Epithelial cell of esophagus (primary cell): ENCODE measurements around the gene STAT5A.

Experiments
- DNase-seq: peaks from one replicate; pipeline ENCODE4 v3.0.0; 2010; ENCODE audit warnings: low read depth
- H3K4me3 ChIP-seq: 2 replicates; pipeline ENCODE4 v1.5.1; 2011; ENCODE audit warnings: mild to moderate bottlenecking, low read length, control low read depth
- TF ChIP-seq, protein P1 (sequence below): IDR thresholded peaks from 2 replicates; pipeline ENCODE4 v1.5.1; 2011; ENCODE audit warnings: low read depth, mild to moderate bottlenecking, low read length, control low read depth, inconsistent platforms; ENCODE audit not compliant: insufficient read depth; ENCODE audit errors: missing control alignments

The STAT5A gene

DNA sequence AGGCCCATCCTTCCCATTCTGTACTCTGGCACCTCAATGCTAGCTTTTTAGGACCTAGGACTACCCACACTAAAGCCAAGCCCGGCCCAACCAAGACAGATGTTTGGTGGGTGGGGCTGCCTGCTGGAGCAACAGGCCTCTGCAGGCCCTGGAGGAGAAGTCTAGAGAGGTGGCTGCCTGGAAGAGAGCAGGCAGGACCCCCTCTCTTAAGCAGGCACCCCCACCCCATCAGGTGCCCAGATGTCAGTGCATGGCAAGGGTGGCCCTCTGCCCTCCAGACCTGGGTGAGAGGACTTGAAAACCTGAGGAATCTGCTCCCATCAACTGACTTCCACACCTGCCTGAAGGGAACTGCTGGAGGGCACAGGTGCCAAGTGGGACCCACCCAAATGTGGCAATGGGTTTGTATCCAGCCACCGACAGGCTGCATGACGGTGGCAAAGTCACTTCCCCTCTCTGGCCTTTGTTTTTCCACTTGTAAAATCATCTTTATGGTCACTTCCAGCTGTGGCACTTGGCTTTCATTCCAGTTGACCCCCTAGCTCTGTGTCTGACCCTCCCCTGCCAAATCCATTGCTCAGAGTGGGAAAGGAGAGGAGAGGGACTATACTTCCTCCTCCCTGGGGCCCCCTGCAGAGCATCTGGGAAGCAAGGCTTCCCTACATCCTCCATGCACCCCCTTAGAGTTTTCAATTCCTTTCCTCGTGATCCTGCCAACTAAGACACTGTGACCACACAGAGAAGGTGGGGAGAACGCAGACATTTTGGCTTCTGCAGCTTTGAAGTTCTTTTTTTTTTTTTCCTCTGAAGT lies 1.7 kb upstream of the STAT5A start:
- TF ChIP-seq, protein P1, sequence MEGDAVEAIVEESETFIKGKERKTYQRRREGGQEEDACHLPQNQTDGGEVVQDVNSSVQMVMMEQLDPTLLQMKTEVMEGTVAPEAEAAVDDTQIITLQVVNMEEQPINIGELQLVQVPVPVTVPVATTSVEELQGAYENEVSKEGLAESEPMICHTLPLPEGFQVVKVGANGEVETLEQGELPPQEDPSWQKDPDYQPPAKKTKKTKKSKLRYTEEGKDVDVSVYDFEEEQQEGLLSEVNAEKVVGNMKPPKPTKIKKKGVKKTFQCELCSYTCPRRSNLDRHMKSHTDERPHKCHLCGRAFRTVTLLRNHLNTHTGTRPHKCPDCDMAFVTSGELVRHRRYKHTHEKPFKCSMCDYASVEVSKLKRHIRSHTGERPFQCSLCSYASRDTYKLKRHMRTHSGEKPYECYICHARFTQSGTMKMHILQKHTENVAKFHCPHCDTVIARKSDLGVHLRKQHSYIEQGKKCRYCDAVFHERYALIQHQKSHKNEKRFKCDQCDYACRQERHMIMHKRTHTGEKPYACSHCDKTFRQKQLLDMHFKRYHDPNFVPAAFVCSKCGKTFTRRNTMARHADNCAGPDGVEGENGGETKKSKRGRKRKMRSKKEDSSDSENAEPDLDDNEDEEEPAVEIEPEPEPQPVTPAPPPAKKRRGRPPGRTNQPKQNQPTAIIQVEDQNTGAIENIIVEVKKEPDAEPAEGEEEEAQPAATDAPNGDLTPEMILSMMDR, result no peak
- no peak overlapping the region for H3K4me3 ChIP-seq
- peak; percentile 36 for DNase-seq

DNA sequence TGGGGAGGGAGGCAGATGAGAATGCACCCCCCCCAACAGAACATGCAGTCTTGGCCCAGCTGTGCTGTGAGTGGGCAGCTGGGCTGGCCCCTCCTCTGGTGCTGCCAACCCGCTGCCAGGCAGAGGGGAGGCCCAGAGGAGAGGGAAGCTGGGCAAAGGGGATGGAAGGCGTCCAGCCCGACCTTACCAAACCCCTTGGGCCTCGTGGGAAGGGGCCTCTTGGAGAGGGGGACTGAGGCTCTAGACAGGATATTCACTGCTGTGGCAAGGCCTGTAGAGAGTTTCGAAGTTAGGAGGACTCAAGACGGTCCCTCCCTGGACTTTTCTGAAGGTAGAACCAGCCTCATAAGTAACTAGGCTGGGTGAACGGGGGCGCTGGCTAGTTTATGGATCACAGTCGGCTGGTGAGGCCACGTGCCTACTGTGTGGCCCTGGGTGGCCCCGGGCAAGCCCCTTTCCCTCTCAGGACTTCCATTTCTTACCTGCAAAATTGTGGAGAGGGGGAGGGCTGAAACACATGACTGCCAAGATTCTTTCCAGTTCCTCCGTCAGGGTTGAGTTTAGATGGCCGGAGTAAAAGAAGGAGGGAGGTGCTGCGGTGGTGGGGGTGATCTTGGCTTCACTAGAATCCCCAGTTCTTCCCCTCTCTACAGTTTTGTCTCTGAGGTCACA lies 857 bp upstream of the STAT5A start:
- DNase-seq, result no peak
- TF ChIP-seq, protein P1, result no peak
- H3K4me3 ChIP-seq, result peak overlapping the region; percentile 31

DNA sequence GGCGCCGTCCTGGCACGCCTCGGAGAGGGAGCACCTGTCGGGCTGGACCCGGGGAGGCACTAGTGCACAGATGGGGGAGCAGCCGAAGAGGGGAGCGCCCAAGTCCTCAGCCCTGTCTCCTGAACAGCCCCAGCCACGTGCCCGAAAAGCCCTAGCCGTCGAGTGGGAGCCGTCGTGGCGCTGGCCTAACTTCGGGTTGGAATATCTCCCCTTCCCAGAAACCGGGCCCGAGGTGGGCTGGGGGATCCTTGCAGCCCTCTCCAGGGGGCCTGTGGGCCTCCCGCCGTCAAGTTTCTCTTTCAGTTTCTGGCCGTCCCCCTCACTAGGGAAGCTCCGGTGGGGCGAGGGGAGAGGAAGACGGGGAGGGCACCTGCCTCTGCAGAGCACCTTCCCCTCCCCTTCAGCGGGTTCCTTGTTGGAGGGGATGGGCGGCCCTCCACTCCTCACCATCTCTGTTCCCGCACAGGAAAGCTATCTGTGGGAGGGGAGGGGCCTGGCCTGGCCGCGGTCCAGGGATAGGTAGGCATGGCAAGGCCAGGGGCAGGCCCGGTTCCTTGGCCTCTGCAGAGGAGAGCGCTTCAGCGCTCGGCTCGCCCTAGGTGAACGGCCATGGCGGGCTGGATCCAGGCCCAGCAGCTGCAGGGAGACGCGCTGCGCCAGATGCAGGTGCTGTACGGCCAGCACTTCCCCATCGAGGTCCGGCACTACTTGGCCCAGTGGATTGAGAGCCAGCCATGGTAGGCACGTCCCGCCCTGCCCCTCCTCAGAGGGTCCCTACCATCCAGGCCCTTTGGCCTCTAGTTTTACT lies 709 bp downstream of the STAT5A start:
- DNase-seq, result no peak
- TF ChIP-seq, protein P1, result no peak
- no peak overlapping the region for H3K4me3 ChIP-seq

DNA sequence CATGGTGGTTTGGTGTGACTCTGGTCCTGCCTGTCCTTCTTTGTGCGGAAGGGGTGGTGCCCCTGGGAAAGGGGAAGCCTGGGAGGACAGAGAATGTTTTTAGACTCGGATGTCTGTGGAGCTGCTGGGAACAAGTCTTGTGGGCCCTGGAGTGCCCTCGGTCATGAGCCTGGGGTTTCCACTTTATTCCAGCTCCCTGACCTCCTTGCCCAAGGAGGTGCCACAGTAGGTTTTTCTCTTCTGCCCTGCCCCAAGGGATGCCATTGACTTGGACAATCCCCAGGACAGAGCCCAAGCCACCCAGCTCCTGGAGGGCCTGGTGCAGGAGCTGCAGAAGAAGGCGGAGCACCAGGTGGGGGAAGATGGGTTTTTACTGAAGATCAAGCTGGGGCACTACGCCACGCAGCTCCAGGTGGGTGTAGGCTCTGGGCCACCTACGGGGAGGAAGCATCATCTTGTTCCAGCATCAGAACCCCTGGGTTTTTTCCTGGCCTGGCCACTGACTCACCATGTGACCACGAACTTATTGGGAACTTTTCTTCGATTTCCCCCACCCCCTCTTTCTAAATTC lies 1.4 kb downstream of the STAT5A start:
- TF ChIP-seq, protein P1, result no peak
- DNase-seq, result no peak
- H3K4me3 ChIP-seq, result no peak overlapping the region

DNA sequence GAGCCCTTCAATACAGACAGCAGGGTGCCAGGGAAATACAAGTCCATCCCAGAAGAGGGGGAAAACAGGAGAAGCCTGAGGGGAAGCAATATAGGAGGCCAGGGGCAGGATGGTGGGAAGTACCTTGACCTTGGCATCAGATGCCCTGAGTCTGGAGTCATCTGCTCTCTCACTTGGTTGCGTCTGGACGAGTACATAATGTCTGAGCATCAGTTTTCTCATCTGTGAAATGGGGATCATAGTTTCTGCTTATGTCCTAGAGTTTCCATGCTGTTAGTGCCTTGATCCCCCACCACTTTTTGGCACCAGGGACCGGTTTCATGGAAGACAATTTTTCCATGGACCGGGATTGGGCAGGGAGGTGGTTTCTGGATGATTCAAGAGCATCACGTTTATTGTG lies 2.3 kb downstream of the STAT5A start:
- H3K4me3 ChIP-seq, result no peak overlapping the region
- DNase-seq, result no peak
- TF ChIP-seq, protein P1, result no peak

DNA sequence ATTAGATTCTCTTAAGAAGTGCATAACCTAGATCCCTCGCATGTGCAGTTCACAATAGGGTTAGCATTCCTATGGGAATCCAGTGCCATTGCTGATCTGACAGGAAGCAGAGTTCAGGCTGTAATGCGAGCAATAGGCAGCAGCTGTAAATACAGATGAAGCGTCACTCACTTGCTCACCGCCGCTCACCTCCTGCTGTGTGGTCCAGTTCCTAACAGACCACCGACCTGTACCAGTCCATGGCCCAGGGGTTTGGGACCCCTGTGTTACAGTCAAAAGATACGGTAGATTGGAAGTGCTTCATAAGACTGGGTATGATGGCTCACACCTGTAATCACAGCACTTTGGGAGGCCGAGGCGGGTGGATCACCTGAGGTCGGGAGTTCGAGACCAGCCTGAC lies 2.8 kb downstream of the STAT5A start:
- TF ChIP-seq, protein P1, result no peak
- no peak overlapping the region for H3K4me3 ChIP-seq
- no peak for DNase-seq
